K562 (cell line): ENCODE measurements around the gene GNPTAB. TPM values are rescaled to one million over a fixed set of nuclear protein-coding genes. Genes with fewer than 3 reads are reported as not detected.

ENCODE experiments used
- ATAC-seq: fragments of 200-7000 bp; cut with Tn5 transposase; 3 replicates; pipeline ENCODE4 v1.9.1; 2020; ENCODE audit warnings: moderate library complexity
- BruUV-seq: library from RNA; stranded (reverse); fragments of 400-500 nt; replicated peaks from 2 replicates; lab custom pipeline; 2021; lab: Mats Ljungman, UMichigan
- CTCF ChIA-PET: fragments of 300-600 bp; formaldehyde crosslinking; extraction: SDS; loops from one replicate; lab custom pipeline; 2021; ENCODE audit warnings: low intra/inter-chr PET ratio; lab: Yijun Ruan, JAX
- POLR2A ChIA-PET: fragments of 300-600, 350-650 bp; sonication (Branson Sonifier 250); formaldehyde crosslinking; extraction: SDS; loops from one replicate; lab custom pipeline; 2021; ENCODE audit warnings: antibody characterized with exemption, inconsistent platforms; lab: Yijun Ruan, JAX
- DNase-seq, 4 experiments: peaks; one replicate each; pipeline versions ENCODE4 v3.0.0 to v3.0.0-alpha.2; 2011 to 2018; ENCODE audit warnings: low spot score in 3 of 4, mixed read lengths in 3 of 4; ENCODE audit errors: extremely low read depth in 1 of 4
- FAIRE-seq: peaks from 2 replicates; lab custom pipeline; 2011; peaks lifted over from hg19 to GRCh38; lab: Jason Lieb, UNC
- H2AFZ ChIP-seq: 2 replicates; pipeline ENCODE4 v1.6.0; 2011; ENCODE audit warnings: low read depth, low read length, control low read depth, inconsistent platforms
- H3K27ac ChIP-seq: fragments of 200-600 bp; 3 replicates; pipeline ENCODE4 v1.8.0; 2011; ENCODE audit warnings: low read depth, mild to moderate bottlenecking, control low read depth, inconsistent platforms, low read length, moderate library complexity, mixed read lengths; ENCODE audit errors: extremely low read depth
- H3K27me3 ChIP-seq, 2 experiments: fragments of 300-600 bp in 1 of 2; 2 replicates in 1 of 2; 3 replicates in 1 of 2; pipeline versions ENCODE4 v1.6.0 to v1.8.0; 2011; ENCODE audit warnings: inconsistent platforms in 2 of 2, low read length in 2 of 2, mild to moderate bottlenecking in 1 of 2, mixed read lengths in 1 of 2, moderate library complexity in 1 of 2; ENCODE audit not compliant: control insufficient read depth in 2 of 2, insufficient read depth in 2 of 2
- H3K36me3 ChIP-seq: fragments of 300-600 bp; 3 replicates; pipeline ENCODE4 v1.8.0; 2011; ENCODE audit warnings: mild to moderate bottlenecking, low read length, inconsistent platforms; ENCODE audit not compliant: control insufficient read depth, insufficient read depth
- H3K4me1 ChIP-seq, 2 experiments: fragments of 200-600 bp in 1 of 2; replicated peaks in 1 of 2; 2 replicates in 1 of 2; 3 replicates in 1 of 2; pipeline versions ENCODE4 v1.5.1 to v1.8.0; 2011; ENCODE audit warnings: inconsistent platforms in 2 of 2, low read length in 2 of 2, mild to moderate bottlenecking in 1 of 2, mixed read lengths in 1 of 2, moderate library complexity in 1 of 2; ENCODE audit not compliant: control insufficient read depth in 2 of 2, insufficient read depth in 2 of 2
- H3K4me2 ChIP-seq: 2 replicates; pipeline ENCODE4 v1.6.1; 2011; ENCODE audit warnings: low read length, control low read depth, inconsistent platforms, mixed read lengths; ENCODE audit not compliant: insufficient read depth
- H3K4me3 ChIP-seq: fragments of 200-600 bp; sonication (generic), shearing (Covaris generic); 2 replicates; pipeline ENCODE4 v1.5.1; 2016; ENCODE audit warnings: control low read depth, inconsistent platforms
- H3K79me2 ChIP-seq: fragments of 200-600 bp; 3 replicates; pipeline ENCODE4 v1.8.0; 2011; ENCODE audit warnings: low read length, inconsistent platforms; ENCODE audit not compliant: control insufficient read depth, insufficient read depth
- H3K9ac ChIP-seq, 2 experiments: 2 replicates each; pipeline versions ENCODE4 v1.6.0 to v1.6.1; 2011; ENCODE audit warnings: low read depth in 2 of 2, low read length in 2 of 2, control low read depth in 1 of 2, inconsistent platforms in 1 of 2, mild to moderate bottlenecking in 1 of 2, mixed read lengths in 1 of 2; ENCODE audit not compliant: insufficient read depth in 1 of 2
- H3K9me1 ChIP-seq: one replicate; pipeline ENCODE4 v1.6.0; 2011; ENCODE audit warnings: inconsistent platforms, mild to moderate bottlenecking, low read length, moderate library complexity; ENCODE audit not compliant: control insufficient read depth, insufficient read depth
- H3K9me3 ChIP-seq: replicated peaks from 2 replicates; pipeline ENCODE4 v1.5.1; 2011; ENCODE audit warnings: low read depth, low read length, inconsistent platforms; ENCODE audit not compliant: control insufficient read depth, insufficient read depth
- H4K20me1 ChIP-seq: replicated peaks from 2 replicates; pipeline ENCODE4 v1.6.1; 2011; ENCODE audit warnings: low read length, inconsistent platforms, mixed read lengths; ENCODE audit not compliant: control insufficient read depth, insufficient read depth
- FOXM1 ChIP-seq, 2 experiments: fragments of 450-650 bp in 1 of 2; sonication (generic) in 1 of 2; formaldehyde crosslinking in 1 of 2; IDR thresholded peaks; 2 replicates each; pipeline versions ENCODE4 v1.6.1 to v1.9.0; 2017 to 2022; ENCODE audit warnings: low read depth in 2 of 2, mild to moderate bottlenecking in 2 of 2, missing genetic modification reagents in 1 of 2, moderate library complexity in 1 of 2
- GTF2E2 ChIP-seq: fragments of 200-800 bp; sonication (Bioruptor generic); IDR thresholded peaks from 2 replicates; pipeline ENCODE4 v1.6.1; 2016; ENCODE audit warnings: missing genetic modification characterization, missing compliant biosample characterization
- HDAC2 ChIP-seq: fragments of 450-650 bp; IDR thresholded peaks from 2 replicates; pipeline ENCODE4 v1.6.1; 2016; ENCODE audit warnings: mild to moderate bottlenecking
- NFE2 ChIP-seq: IDR thresholded peaks from 2 replicates; pipeline ENCODE4 v1.6.1; 2014; ENCODE audit warnings: antibody characterized with exemption, low read depth
- PML ChIP-seq: IDR thresholded peaks from 2 replicates; pipeline ENCODE4 v1.6.1; 2012; ENCODE audit warnings: low read length, inconsistent platforms
- RNF2 ChIP-seq: sonication (generic); IDR thresholded peaks from 2 replicates; pipeline ENCODE4 v1.6.1; 2016
- TEAD4 ChIP-seq, 2 experiments: sonication (generic) in 1 of 2; formaldehyde crosslinking in 1 of 2; IDR thresholded peaks; 2 replicates each; pipeline versions ENCODE4 v1.6.1 to v1.8.0; 2012 to 2022; ENCODE audit warnings: borderline replicate concordance in 1 of 2, inconsistent platforms in 1 of 2, low read length in 1 of 2, mild to moderate bottlenecking in 1 of 2, missing genetic modification reagents in 1 of 2
- WGBS: fragments of 100-300 bp; shearing (Covaris generic); methylation state at CpG from one replicate; pipeline ENCODE4 v1.1.6; 2016; ENCODE audit warnings: low coverage, mixed read lengths; ENCODE audit not compliant: insufficient coverage; ENCODE audit errors: missing lambda C conversion rate; 5-methylcytosine and 5-hydroxymethylcytosine counted together
- in situ Hi-C: fragments of 300-500 bp; cut with MboI; formaldehyde crosslinking; loops from 4 replicates; pipeline ENCODE4 v1.15.0; 2018; ENCODE audit warnings: inconsistent platforms, mixed read lengths
- intact Hi-C: fragments of 100-400 bp; cut with micrococcal nuclease; formaldehyde crosslinking; loops from 2 replicates; pipeline ENCODE4 v1.14.2; 2022
- polyA plus RNA-seq, 8 experiments: library from polyadenylated mRNA; depleted of rRNA in 4 of 8; stranded (reverse) in 5 of 8; unstranded in 3 of 8; fragments of >200 nt; fragmentation: Nextera tagmentation in 2 of 8; fragmentation: Illumina TruSeq in 1 of 8; extraction: Ambion mirVana in 2 of 8; extraction: Trizol in 1 of 8; gene quantifications; 2 replicates each; pipeline versions ENCODE4 v1.2.1 to v1.2.3, GENCODE V29; 2011 to 2014; ENCODE audit warnings: inconsistent platforms in 1 of 8, missing spikeins in 1 of 8
- total RNA-seq, 7 experiments: library from RNA; depleted of rRNA in 6 of 7; stranded (reverse); fragments of >200 nt in 6 of 7; fragmentation: Illumina TruSeq in 2 of 7; extraction: Trizol in 2 of 7; gene quantifications; 2 replicates each; pipeline versions ENCODE4 v1.2.1 to v1.2.3, GENCODE V29; 2011 to 2021; ENCODE audit warnings: low replicate concordance in 1 of 7
- TF ChIP-seq, protein P1 (sequence below), 2 experiments: fragments of 450-650 bp; IDR thresholded peaks; 2 replicates each; pipeline ENCODE4 v1.6.1; 2016
- TF ChIP-seq, protein P2 (sequence below): fragments of 450-650 bp; IDR thresholded peaks from 2 replicates; pipeline ENCODE4 v1.6.1; 2016; ENCODE audit warnings: low read depth
- TF ChIP-seq, protein P3 (sequence below): fragments of 200-800 bp; sonication (Bioruptor generic); IDR thresholded peaks from 2 replicates; pipeline ENCODE4 v1.6.1; 2017; ENCODE audit warnings: missing genetic modification characterization, missing compliant biosample characterization

The GNPTAB gene
- total and polyA plus RNA-seq, 9 of the 15 experiments (the other 6 are each of a cell fraction or from before 2014, with no cell fraction given): 5.9 to 23.2 (median 19.3) TPM

DNA sequence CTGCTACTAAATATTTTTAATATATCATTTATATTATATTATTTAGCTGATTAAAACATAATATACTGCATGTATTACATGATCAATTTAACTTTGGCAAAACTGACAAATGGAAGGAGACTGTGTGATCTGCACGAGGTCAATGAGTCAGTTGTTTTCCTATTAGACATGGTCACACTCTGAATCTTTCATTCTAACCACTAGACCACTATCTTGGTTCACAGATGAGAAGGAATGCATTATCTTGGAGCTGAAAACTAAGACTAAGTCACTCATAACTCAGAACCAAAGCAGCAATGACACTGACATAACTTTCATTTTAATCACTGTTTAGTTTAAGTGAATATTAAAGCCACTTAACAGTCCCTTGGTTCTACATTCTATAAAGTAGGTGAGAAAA is 37.4 kb downstream of the GNPTAB start:
- Histone ChIP-seq H3K79me2 (no peaks in the 10 kb centered on the region), H4K20me1 (no peaks in the 10 kb centered on the region), H3K9me1 (no peaks in the 10 kb centered on the region), H3K4me1 (peaks cover 0 to 21% of the 10 kb centered on the region in 2 experiments; a peak in 3 of 5 replicates), H2AFZ (no peak overlapping the region), H3K9me3 (no peaks in the 10 kb centered on the region), H3K36me3 (peaks cover 10% of the 10 kb centered on the region; the same call in 1 of the 3 replicates), H3K4me2 (no peak overlapping the region), H3K27me3 (no peaks in the 10 kb centered on the region), H3K27ac (peak overlapping the region; percentile 42; the same call in 1 of the 3 replicates), H3K9ac (no peak overlapping the region), H3K4me3 (no peak overlapping the region)
- WGBS: 0% methylated on average over 1 of the region's 1 CpG
- in situ Hi-C loops (no loop called here), intact Hi-C loops (loop anchor here (2.0 kb wide), 1 partner anchor 37 kb away; the partner anchor contains the start of gene GNPTAB)
- ChIA-PET CTCF (no interaction called here), POLR2A (interaction anchor here (1.0 to 1.5 kb wide), 7 partner anchors 9 to 84 kb away, joined by 3 to 4 read pairs (median 4); partner anchors contain the start of gene DRAM1)
- peak in 3 of 4 experiments; percentile 19 to 69 (median 55) for DNase-seq
- peak; percentile 60 for FAIRE-seq
- peak; percentile 88 for ATAC-seq
- no TSS peak for BruUV-seq
- TF ChIP-seq, protein P1, sequence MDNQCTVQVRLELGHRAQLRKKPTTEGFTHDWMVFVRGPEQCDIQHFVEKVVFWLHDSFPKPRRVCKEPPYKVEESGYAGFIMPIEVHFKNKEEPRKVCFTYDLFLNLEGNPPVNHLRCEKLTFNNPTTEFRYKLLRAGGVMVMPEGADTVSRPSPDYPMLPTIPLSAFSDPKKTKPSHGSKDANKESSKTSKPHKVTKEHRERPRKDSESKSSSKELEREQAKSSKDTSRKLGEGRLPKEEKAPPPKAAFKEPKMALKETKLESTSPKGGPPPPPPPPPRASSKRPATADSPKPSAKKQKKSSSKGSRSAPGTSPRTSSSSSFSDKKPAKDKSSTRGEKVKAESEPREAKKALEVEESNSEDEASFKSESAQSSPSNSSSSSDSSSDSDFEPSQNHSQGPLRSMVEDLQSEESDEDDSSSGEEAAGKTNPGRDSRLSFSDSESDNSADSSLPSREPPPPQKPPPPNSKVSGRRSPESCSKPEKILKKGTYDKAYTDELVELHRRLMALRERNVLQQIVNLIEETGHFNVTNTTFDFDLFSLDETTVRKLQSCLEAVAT (IDR thresholded peaks at IDR 0.05): peak in 1 of 2 experiments; percentile 74; a peak in 1 of 4 replicates
- TF ChIP-seq PML (0 out of 2 replicates have a peak, but pooled peaks have one; percentile 44), TEAD4 (IDR thresholded peaks at IDR 0.05; ENCODE audit: low read length) (peak; percentile 93), TEAD4 (CRISPR knock-in tag; IDR thresholded peaks at IDR 0.05; ENCODE audit: borderline replicate concordance) (no peak), HDAC2 (peak; percentile 65; the same call in 1 of the 2 replicates), FOXM1 (IDR thresholded peaks at IDR 0.05; ENCODE audit: low read depth) (0 out of 2 replicates have a peak, but pooled peaks have one; percentile 20), FOXM1 (CRISPR knock-in tag; IDR thresholded peaks at IDR 0.05; ENCODE audit: low read depth) (no peak), GTF2E2 (tag) (0 out of 2 replicates have a peak, but pooled peaks have one; percentile 7), NFE2 (peak; percentile 82), RNF2 (0 out of 2 replicates have a peak, but pooled peaks have one; percentile 44)
- TF ChIP-seq, protein P2, sequence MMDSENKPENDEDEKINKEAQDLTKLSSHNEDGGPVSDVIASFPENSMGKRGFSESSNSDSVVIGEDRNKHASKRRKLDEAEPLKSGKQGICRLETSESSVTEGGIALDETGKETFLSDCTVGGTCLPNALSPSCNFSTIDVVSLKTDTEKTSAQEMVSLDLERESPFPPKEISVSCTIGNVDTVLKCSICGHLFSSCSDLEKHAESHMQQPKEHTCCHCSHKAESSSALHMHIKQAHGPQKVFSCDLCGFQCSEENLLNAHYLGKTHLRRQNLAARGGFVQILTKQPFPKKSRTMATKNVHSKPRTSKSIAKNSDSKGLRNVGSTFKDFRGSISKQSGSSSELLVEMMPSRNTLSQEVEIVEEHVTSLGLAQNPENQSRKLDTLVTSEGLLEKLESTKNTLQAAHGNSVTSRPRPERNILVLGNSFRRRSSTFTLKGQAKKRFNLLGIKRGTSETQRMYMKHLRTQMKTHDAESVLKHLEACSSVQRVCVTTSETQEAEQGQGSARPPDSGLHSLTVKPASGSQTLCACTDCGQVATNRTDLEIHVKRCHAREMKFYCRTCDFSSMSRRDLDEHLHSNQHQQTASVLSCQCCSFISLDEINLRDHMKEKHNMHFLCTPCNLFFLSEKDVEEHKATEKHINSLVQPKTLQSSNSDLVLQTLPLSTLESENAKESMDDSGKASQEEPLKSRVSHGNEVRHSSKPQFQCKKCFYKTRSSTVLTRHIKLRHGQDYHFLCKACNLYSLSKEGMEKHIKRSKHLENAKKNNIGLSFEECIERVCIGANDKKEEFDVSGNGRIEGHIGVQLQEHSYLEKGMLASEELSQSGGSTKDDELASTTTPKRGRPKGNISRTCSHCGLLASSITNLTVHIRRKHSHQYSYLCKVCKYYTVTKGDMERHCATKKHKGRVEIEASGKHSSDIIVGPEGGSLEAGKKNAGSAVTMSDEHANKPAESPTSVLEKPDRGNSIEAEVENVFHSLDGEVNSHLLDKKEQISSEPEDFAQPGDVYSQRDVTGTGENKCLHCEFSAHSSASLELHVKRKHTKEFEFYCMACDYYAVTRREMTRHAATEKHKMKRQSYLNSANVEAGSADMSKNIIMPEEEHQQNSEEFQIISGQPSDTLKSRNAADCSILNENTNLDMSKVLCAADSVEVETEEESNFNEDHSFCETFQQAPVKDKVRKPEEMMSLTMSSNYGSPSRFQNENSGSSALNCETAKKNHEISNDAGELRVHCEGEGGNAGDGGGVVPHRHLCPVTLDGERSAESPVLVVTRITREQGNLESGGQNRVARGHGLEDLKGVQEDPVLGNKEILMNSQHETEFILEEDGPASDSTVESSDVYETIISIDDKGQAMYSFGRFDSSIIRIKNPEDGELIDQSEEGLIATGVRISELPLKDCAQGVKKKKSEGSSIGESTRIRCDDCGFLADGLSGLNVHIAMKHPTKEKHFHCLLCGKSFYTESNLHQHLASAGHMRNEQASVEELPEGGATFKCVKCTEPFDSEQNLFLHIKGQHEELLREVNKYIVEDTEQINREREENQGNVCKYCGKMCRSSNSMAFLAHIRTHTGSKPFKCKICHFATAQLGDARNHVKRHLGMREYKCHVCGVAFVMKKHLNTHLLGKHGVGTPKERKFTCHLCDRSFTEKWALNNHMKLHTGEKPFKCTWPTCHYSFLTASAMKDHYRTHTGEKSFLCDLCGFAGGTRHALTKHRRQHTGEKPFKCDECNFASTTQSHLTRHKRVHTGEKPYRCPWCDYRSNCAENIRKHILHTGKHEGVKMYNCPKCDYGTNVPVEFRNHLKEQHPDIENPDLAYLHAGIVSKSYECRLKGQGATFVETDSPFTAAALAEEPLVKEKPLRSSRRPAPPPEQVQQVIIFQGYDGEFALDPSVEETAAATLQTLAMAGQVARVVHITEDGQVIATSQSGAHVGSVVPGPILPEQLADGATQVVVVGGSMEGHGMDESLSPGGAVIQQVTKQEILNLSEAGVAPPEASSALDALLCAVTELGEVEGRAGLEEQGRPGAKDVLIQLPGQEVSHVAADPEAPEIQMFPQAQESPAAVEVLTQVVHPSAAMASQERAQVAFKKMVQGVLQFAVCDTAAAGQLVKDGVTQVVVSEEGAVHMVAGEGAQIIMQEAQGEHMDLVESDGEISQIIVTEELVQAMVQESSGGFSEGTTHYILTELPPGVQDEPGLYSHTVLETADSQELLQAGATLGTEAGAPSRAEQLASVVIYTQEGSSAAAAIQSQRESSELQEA: no peak
- TF ChIP-seq, protein P3, sequence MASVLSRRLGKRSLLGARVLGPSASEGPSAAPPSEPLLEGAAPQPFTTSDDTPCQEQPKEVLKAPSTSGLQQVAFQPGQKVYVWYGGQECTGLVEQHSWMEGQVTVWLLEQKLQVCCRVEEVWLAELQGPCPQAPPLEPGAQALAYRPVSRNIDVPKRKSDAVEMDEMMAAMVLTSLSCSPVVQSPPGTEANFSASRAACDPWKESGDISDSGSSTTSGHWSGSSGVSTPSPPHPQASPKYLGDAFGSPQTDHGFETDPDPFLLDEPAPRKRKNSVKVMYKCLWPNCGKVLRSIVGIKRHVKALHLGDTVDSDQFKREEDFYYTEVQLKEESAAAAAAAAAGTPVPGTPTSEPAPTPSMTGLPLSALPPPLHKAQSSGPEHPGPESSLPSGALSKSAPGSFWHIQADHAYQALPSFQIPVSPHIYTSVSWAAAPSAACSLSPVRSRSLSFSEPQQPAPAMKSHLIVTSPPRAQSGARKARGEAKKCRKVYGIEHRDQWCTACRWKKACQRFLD: 0 out of 2 replicates have a peak, but pooled peaks have one; percentile 57
